TTC549 (cell line): ENCODE results near the gene BET1.

Source experiments
- FAIRE-seq: peaks from 2 replicates; lab custom pipeline; 2012; peaks lifted over from hg19 to GRCh38; lab: Jason Lieb, UNC

The BET1 gene

DNA sequence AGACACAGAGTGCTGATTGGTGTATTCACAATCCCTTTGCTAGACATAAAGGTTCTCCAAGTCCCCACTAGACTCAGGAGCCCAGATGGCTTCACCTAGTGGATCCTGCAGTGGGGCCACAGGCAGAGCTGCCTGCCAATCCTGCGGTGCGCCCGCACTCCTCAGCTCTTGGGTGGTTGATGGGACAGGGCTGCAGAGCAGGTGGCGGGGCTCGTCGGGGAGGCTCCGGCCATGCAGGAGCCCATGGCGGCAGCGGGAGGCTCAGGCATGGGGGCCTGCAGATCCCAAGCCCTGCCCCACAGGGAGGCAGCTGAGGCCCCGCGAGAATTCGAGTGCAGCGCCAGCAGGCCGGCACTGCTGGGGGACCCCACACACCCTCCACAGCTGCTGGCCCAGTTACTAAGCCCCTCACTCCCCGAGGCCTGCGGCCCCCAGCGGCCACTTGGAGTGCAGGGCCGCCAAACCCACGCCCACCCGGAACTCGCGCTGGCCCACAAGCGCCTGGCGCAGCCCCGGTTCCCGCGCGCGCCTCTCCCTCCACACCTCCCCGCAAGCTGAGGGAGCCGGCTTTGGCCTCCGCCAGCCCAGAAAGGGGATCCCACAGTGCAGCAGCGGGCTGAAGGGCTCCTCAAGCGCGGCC lies 7.7 kb upstream of the BET1 start:
- no peak for FAIRE-seq

DNA sequence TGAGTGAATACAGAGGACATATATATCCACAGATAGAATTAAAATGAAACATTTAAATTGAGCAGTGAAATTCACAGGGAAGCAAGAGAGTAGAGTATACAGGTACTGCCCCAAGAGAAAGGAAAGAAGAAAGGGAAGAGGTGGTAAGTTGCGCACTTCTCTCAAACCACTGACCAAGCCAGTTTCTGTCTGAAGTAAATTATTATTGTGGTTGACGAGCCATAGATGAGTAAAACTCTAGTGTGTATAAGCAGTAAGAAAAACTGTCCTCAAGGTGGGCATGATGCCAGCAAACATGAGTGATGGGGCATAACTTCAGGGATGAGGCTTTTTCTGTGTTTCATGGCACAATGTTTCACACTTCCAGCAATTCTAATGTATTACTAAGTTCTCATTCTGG lies 4.4 kb upstream of the BET1 start:
- FAIRE-seq = no peak

DNA sequence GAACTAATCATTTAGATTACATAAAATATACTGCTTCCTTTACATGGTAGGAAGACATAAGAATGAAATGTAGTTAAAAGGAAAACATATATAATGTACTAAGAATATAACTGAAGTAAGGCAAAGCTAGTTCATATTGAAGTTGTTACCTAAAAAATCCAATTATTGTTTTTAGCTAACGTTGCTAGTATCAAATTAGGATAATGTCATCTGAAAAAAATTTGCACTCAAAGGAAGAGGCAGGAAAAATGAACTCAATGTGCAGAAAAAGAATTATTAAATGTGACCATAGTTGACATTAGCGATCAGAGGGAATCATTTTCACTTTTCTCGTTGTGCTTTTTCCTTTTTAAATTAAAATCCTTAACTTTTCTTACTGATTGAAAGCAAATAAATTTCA lies 1.6 kb upstream of the BET1 start:
- no peak for FAIRE-seq

DNA sequence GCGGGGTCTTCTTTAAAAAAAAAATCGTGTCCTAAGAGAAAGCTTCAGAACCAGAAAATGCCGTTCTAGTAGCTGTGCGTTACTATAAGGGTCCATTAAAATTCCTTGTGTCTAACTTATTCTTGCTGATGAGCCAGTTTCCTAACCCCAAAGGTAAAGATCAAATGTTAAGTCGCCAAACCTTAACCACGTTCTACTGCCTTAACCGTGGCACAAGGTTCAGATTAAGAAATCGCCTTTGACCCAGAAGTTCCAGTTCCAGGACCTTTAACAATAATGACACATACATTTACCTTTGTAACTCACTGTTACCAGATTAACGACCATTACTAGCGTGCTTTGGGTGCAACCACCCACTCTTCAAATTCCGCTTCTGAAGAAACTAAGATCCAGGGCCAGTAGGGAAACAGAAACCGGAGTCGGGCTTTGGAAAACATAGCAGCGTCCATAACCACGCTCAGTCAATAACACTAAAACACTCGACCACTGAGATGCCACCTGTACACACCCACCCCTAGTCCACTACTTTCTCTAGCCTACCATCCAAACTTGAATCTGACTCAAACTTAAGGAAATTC lies 620 bp downstream of the BET1 start:
- no peak for FAIRE-seq

DNA sequence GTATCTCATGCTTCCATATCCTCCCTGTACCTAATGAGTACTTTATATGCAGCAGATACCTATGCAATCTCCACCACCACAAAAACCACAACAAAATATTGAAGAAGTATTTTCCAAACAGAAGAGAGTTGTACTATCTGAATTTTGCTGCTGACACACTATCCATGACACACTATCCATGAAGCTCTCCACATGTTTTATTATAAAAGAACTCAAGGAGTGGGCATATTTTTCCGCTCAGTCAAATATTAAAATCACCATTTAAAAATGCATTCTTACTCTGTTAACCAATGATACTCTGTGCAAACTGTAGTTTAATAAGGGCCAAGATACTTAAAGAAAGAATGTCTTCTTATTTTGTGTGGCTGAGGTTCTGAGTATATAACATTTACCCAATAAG lies 2.8 kb downstream of the BET1 start:
- FAIRE-seq = no peak

DNA sequence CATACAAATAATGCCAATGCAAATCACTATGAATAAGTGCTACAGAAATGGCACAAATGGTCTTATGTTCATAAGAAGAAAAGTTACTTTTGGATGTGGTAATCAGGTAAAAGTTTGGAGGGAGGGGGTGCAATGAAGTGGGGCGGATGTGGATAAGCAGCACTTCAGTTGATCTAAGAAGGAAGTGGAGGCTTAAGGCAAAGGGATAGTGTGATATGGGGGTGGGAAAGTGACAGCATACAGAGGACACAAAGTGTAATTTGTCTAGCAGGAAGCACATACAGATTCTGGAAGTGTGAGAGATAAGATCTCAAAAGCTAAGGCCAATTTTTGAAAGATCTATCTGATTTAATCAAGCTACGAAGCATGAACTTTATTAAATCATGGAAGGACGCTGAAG lies 6.3 kb downstream of the BET1 start:
- FAIRE-seq = no peak

DNA sequence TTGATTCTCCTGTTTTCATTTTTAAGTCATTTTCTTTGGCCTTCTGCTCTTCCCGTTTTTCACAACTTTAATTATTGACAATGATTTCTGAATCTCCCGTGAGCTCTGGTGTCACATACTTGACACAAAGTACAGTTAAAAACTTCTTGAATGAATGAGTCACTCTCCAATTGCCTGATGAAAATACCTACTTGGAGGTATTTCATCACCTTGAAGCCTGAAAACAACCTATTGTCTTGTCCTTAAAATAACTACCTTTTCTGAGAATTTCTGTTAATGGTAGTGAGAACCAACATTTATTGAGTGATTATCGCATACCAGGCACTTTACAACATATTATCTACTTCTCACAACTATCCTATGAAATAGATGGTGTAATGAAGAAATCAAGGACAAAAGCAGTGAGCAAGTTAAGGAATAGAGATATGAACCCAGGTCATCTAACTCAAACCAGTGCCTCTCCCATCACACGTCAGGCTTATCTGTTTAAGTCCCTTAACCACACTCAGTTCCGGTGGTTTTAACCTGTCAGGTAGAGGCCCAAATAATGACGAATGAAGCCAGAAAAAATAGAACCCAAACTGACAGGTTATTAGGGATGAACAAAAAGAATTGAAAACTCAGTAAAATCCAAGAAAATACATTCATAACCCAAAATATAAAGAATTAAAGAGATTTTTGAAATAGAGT lies 11.6 kb downstream of the BET1 start:
- FAIRE-seq = no peak

DNA sequence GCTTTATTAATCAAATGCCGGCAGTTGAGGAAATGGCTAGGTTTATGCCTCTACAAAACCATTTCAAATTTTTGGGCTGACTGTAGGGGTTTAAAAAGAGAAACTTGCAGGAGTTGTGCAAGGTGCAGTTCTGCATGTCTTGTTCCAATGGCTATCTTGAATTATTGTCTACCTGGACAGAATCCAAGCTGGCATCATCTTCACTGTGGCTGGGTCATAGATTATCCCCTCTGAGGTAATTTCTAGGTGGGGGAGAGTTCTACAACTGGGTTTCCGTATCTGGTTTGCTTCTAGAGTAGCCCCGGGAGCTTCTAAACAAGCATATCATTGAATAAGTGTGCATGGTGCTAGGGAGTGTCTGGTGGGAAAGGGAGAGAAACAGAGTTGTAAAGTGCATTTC lies 16.9 kb downstream of the BET1 start:
- no peak for FAIRE-seq

DNA sequence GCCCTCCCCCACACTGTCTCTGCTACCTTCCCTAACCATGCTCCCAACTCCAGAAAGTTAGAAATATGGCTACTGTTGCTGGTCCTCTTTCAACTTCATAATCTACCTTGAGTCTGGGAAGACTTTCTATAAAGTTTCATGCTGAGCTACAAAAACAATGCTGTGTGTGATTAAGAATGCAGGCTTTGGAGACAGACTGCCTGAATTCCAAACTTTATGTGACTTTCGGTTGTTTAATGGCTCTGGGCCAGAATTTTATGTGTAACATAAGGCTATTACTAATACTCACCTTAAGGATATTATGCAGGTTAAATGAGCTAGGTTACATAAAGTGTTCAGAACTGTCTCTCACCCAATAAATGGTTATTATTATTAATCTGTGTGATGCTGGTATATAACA lies 19.1 kb downstream of the BET1 start:
- FAIRE-seq = no peak

DNA sequence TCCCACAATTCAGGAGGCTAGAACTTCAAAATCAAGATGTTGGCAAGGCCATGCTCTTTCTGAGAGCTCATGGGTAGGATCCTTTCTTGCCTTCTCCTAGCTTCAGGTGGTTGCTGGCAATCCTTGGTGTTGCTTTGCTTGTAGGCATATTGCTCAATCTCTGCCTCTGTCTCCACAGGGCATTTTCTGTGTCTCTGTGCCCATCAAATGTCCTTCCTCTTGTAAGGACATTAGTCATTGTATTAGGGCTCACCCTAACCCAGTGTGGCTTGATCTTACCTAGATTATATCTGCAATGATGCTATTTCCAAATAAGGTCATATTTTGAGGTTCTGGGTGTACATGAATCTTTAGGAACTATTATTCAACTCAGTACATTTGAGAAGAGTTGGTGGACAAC lies 20.1 kb downstream of the BET1 start:
- FAIRE-seq = no peak

DNA sequence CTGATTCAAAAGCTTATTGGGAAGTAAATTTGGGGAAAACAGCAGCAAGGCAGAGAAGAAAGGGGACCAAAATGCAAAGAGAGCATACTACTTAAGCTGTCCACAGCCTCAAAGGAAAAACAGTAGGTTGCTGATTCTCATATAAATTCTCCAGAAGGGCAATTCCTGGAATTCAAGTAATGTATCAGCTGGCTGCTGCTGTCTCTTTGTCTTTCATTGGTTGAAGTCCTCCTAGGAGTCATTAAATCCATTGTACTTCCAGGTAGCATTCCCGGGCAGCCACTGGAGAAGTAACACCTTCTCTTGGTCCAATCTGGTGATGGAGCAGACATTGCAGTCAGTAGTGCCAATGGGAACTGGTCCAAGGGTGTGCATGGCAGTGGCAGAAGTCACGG lies 22.7 kb downstream of the BET1 start:
- no peak for FAIRE-seq

DNA sequence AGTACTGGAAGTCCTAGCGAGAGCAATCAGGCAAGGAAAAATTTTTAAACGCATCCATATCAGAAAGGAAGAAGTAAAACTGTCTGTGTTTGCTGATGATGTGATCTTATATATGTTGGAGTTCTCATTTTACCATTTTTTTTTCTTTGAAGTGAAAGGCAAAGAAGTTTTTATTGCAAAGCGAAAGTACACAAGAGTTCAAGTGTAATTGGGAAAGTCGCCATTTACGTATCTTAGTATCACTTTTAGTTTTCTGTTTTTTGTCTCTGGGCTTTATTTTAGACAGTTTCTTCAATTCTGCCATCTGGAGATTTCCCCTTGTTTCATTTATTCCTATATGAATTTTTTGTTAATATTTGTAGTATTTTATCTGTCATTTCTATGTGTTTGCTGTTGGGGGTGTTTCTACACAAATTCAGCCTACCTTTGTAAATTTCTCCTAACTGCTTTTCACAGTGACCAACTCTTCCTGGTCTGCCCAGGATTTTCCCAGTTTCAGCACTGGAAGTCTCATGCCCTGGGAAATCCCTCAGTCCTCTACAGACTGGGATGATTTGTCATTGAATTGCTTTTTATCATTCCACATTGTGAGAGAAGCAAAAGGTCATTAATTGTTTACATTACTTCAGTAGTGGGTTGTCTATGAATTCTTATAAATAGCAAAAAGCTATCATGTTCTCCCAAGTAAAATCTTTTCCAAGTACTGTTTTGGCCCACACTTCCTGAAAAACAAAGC lies 23.2 kb downstream of the BET1 start:
- FAIRE-seq = no peak

DNA sequence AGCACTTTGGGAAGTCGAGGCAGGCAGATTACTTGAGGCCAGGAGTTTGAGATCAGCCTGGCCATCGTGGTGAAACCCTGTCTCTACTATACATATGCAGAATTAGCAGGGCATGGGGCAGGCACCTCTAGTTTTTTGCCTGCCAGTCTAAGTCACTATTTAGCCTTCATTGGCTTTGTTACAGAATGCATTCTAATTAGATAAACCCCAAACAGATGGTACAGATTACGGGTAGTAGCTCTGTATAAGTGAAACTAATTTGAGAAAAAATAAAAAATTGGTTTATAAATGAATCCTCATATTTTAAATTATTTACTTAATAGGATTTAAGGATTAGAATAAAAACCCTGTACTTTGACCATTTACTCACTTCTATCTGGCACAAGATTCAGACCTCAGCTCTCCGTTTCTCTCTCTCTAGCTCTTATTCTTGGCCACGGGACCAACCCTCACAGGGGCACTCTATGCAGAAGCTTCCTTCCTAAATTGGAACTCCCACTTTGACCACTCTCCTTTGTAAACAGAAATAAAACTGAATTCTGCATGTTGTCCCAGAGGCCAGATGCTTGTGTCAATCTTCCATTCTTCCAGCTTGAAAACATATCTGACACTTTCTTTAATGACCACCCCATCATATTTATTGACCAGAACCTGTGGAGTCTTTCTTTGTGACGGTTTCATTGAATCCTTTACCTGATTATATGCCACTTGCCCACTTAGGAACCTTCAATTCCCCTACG lies 26.8 kb downstream of the BET1 start:
- FAIRE-seq = no peak

DNA sequence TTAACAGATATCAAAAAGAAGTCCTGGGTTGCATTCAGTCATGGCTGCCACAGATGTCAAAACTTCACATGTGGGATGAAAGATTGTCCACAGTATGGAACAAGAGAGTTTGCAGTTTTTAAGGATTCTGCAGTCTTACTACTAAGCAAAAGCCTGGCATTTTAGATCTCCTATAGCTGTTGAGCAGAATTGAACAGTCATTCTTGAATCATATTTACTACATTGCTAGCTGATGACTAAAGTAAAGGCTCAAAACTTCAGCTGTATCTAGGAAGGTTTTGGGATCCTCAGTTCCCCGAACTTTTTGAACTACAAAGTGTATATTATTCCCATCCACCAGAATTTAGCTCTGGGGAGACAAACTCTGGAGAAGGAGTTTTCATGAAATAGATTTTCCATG lies 31.0 kb downstream of the BET1 start:
- FAIRE-seq = no peak

DNA sequence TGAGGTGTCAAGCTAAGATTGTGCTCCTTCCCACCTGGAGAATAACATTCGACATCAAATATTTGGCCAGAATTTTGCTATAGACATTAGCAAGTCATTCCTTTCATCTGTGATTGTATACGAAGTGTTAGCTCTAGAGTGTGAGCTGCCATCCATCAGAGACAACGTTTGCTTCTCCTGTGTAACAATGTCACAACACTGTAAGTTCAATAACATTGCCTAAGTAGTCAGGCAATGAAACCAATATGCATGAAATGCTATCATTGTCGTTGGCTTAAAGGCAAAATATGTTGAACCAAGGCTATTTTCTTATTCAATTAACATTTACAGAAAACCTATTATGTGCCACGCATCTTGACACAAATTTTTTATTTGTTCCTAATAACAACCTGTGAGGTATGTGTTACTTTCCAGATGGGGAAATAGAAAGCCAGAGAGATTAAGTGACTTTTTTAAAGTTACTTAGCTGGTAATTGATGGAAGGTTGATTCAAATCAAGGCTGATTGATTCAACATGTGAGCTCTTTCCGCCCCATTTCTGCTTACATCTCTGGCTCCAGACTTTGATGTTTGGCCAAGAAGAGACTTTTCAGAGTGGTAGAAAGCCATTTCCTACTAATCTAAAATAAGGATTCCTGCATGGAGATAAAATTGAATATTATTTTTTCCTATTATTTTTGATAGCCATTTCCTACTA lies 32.0 kb downstream of the BET1 start:
- no peak for FAIRE-seq

DNA sequence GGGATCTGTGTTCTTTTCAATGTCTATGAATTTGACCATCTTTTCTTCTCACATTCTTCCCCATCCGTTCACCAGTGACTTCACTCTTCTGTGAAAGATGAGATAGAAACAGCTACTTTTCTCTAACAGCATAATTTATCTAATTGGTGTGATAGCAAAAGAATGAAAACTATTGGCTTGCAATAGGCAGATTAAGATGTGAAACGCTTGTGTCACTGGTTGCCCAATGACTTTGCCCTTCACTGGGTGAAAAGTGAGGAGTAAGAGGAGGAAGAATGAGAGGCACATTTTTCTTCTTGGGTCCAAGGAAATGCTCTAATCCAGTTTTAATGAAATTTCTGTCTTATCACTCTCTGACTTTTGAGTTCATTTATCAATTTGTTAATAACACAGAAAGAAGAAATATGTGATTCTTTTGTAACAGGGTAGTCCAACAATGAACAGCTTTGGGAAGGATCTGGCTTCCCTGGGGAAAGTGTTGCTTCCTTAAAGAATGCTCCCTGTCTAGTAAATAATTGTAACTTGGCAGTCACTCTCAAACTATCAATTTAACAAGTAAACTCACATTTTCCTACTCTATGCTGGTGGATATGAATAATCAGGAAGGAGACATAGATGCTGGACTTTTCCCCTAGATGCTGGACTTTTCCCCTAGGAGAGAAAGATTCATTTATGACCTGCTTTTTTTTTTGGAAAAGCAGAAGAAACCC lies 35.1 kb downstream of the BET1 start:
- FAIRE-seq = no peak

DNA sequence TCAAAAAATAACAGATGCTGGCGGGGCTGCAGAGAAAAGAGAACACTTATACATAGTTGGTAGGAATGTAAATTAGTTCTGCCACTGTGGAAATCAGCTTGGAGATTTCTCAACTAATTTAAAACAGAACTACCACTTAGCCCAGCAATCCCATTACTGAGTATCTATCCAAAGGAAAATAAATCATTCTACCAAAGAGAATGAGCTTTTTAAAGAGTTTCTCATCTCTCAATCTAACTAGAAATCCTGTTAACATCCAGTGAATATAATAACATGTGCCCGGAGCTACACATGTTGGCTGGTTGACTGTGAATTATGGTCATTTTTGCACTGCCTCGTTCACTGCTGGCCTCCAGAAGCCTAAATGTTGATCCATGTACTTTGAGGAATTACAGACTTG lies 39.3 kb downstream of the BET1 start:
- no peak for FAIRE-seq

DNA sequence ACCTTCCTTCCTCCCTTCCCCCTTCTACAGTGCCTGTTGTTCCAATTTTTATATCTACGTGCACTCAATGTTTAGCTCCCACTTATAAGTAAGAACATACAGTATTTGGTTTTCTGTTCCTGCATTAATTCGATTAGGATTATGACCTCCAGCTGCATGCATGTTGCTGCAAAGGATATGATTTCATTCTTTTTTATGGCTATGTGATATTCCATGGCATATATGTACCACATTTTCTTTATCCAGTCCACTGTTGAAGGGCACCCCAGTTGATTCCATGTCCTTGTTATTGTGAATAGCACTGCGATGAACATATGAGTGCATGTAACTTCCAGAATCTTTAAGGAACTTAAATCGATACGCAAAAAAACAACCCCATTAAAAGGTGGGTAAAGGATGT lies 39.9 kb downstream of the BET1 start:
- no peak for FAIRE-seq

DNA sequence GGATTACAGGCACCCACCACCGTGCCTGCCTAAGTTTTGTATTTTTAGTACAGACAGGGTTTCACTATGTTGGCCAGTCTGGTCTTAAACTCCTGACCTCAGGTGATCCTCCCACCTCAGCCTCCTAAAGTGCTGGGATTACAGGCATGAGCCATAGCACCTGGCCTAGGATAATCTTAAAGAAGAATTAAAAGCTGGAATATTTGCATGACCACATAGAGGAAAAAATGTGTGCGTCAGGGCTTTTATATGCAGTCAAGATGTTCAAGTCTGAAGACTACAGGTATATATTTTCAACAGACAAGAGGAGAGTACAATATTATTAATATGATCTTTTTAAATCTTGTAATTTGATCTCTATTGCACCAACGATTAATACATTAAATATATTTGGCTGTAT lies 43.2 kb downstream of the BET1 start:
- no peak for FAIRE-seq

DNA sequence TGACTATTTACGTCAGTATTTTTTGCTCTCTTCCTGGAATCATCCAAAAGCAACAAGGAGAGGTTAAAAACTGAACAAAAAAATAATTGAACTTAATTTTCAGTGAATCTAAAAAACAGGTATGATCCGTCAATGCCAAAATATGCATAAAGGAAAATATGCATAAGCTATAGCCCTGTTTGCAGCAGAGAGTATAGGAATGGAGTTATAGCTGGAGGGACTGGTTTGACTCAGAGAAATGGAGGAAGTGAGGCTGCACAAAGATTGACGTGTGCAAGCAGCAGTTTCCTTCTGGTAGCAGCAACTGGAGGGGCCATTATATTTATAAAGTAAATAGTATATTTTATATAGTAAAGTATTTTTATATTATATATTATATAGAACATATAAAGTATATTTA lies 45.5 kb downstream of the BET1 start:
- FAIRE-seq = no peak

DNA sequence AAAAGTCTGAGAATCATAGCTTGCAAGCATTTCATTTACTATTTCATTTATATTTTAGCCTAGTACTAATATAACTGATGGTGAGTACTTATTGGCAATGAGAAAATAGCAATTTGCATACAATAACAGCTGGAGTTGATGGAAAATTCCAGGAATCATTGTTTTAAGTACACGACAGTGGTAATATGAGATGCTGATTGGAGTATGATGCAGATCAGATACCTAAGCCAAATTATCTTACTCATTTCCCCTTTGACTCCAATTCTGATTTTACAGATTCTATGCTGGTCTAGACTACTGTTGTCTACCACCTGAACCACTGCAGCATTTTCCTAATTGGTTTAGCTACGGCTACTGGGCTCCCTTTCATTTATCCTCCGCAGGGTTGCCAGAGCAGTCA lies 45.9 kb downstream of the BET1 start:
- no peak for FAIRE-seq

DNA sequence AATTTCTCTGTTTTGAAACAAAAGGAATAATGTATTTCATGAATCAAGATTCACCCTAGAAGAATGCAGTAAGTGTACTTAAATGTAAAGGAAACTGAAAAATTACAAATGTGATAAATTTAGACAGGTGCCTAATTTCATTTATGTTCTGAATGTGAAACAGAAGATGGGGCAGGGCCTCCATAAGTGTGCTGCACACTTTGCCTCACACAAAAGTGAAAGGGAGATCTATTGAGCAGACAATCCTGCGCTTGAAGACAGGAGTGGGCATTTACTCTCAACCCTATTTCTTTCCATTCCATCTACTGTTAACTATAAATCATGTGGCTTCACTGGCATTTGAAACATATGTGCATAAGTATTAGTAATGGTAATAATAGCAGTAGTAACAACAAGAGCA lies 46.4 kb downstream of the BET1 start:
- no peak for FAIRE-seq
